ENCODE measurements around the gene AQP1.

DNA sequence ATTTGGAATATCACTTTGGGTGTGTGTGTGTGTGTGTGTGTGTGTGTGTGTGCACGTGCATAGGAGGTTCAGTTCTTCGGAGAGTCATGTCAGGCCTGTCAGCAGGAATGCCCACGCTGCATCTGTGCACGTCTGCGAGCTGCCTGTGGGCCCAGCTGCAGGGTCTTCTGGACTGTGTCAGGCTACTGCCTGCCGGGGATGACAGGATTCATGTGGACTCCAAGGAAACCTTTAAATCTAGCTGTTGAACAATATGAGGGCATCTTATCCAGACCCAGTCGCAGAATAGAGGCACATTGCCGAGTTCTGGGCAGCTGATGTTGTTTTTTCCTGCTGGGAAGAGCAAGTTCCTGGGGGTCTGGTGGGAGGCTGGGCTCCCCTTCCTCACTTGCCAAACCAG lies 19.0 kb downstream of the AQP1 start:
- TF ChIP-seq, protein P1, sequence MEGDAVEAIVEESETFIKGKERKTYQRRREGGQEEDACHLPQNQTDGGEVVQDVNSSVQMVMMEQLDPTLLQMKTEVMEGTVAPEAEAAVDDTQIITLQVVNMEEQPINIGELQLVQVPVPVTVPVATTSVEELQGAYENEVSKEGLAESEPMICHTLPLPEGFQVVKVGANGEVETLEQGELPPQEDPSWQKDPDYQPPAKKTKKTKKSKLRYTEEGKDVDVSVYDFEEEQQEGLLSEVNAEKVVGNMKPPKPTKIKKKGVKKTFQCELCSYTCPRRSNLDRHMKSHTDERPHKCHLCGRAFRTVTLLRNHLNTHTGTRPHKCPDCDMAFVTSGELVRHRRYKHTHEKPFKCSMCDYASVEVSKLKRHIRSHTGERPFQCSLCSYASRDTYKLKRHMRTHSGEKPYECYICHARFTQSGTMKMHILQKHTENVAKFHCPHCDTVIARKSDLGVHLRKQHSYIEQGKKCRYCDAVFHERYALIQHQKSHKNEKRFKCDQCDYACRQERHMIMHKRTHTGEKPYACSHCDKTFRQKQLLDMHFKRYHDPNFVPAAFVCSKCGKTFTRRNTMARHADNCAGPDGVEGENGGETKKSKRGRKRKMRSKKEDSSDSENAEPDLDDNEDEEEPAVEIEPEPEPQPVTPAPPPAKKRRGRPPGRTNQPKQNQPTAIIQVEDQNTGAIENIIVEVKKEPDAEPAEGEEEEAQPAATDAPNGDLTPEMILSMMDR (optimal IDR thresholded peaks at IDR 0.05 in 1 of 3, IDR thresholded peaks at IDR 0.05 in 1 of 3, conservative IDR thresholded peaks at IDR 0.05 in 1 of 3; ENCODE audit: extremely low read depth in 1 of 3, insufficient read depth in 2 of 3, low read length in 3 of 3) = no peak
- TF ChIP-seq EZH2 (IDR thresholded peaks at IDR 0.05; ENCODE audit: low read length) = no peak
